RWPE2 (cell line): ENCODE results near the gene TMEM184A.
A peak's percentile ranks its signal among the peaks of the same experiment; 100 is the strongest.

ENCODE experiments used
- ATAC-seq: fragments of 200-7000 bp; cut with Tn5 transposase; 3 replicates; pipeline ENCODE4 v1.9.1; 2021; ENCODE audit warnings: low read depth
- DNase-seq: peaks from one replicate; pipeline ENCODE4 v3.0.0-alpha.2; 2020; ENCODE audit warnings: low spot score
- H3K27ac ChIP-seq: fragments of 450-650 bp; 2 replicates; pipeline ENCODE4 v1.5.1; 2017; ENCODE audit warnings: mild to moderate bottlenecking; ENCODE audit not compliant: poor library complexity, severe bottlenecking
- H3K27me3 ChIP-seq: fragments of 250-450 bp; sonication (Bioruptor Pico); 2 replicates; pipeline ENCODE4 v1.5.1; 2021; ENCODE audit warnings: mild to moderate bottlenecking, moderate library complexity; ENCODE audit not compliant: insufficient read depth, poor library complexity, severe bottlenecking
- H3K36me3 ChIP-seq: fragments of 250-450 bp; sonication (Bioruptor Pico); 2 replicates; pipeline ENCODE4 v1.5.1; 2020; ENCODE audit warnings: low read depth, mild to moderate bottlenecking, moderate library complexity
- H3K4me1 ChIP-seq: fragments of 250-450 bp; sonication (Bioruptor Pico); 2 replicates; pipeline ENCODE4 v1.5.1; 2021; ENCODE audit warnings: mild to moderate bottlenecking, moderate library complexity; ENCODE audit not compliant: insufficient read depth, poor library complexity, severe bottlenecking
- H3K4me3 ChIP-seq: fragments of 250-450 bp; sonication (Bioruptor Pico); 2 replicates; pipeline ENCODE4 v1.5.1; 2021; ENCODE audit warnings: mild to moderate bottlenecking, moderate library complexity; ENCODE audit not compliant: severe bottlenecking
- H3K9me3 ChIP-seq: fragments of 250-450 bp; sonication (Bioruptor Pico); 2 replicates; pipeline ENCODE4 v1.5.1; 2021; ENCODE audit warnings: mild to moderate bottlenecking, moderate library complexity; ENCODE audit not compliant: severe bottlenecking
- CTCF ChIP-seq: fragments of 450-650 bp; IDR thresholded peaks from one replicate; pipeline ENCODE4 v1.5.1; 2017; ENCODE audit warnings: mild to moderate bottlenecking, moderate library complexity; ENCODE audit not compliant: poor library complexity, severe bottlenecking

The TMEM184A gene

DNA sequence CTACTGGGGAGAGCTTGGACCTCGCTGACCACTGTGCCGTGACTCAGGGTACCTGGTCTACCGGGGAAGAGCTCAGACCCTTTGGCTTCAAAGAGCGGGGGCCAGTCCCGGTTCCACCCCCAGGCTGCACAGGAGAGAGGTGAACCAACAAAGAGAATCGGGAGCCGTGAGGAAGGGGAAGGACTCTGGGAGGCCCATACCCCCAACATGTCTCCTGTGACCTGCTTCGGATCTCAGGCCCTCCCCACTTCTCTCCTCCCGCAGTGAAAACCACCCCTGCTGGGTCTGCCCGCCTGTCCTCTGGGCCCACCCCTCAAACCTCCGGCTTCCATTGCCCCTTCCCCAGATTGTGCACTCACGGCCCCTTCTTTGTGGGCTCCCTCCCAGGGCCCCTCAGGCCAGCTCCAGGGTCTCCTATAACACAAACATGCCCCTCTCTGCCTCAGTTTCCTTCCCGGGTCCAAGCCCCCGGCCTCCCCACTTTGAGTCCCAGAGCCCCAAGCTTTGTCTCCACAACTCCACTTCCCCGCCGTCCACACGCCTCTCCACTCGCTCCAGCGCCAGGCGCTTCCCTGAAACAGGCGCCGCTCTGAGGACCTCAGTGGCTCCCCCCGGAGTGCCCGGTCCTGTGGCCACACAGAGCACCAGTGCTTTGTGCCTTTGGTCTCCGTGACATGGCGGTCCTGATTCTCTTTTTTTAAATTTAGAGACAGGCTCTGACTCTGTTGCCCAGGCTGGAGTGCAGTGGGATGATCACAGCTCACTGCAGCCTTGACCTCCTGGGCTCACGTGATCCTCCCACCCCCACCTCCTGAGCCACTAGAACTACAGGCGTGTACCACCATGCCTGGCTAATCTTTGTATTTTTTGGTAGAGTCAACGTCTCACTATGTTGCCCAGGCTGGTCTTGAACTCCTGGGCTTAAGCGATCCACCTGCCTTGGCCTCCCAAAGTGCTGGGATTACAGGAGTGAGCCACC, 44.3 kb downstream of the TMEM184A start:
- H3K9me3 ChIP-seq = no peaks in the 10 kb centered on the region
- no peak for DNase-seq
- H3K36me3 ChIP-seq = no peaks in the 10 kb centered on the region
- H3K4me3 ChIP-seq = no peak overlapping the region
- peaks cover 7% of the 10 kb centered on the region for H3K4me1 ChIP-seq
- H3K27me3 ChIP-seq = no peaks in the 10 kb centered on the region
- no peak overlapping the region for H3K27ac ChIP-seq
- ATAC-seq = no peak
- no peak for TF ChIP-seq CTCF

DNA sequence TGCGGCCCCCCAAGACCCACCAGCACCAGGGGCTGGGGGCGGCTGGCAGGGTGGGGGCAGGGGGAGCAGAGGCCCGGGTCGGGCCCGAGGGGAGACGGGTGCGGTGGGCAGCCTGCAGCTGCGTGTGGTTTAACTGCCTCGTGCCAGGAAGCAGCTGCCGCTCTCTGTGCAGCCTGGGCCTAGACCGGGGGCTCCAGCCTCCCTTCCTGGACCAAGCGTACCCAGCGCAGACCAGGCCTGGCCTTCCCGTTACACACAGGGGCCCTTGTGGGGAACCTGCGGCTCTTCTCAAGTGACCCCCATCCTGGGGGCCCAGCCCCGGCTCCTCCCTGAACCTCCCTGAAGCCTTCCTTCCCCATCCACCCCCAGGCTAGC, 45.2 kb downstream of the TMEM184A start:
- no peak overlapping the region for H3K27ac ChIP-seq
- ATAC-seq (no peak), DNase-seq (peak; percentile 57)
- no peaks in the 10 kb centered on the region for H3K9me3 ChIP-seq
- no peak overlapping the region for H3K4me3 ChIP-seq
- TF ChIP-seq CTCF = no peak
- H3K36me3 ChIP-seq = no peaks in the 10 kb centered on the region
- H3K4me1 ChIP-seq = peaks cover 7% of the 10 kb centered on the region
- no peaks in the 10 kb centered on the region for H3K27me3 ChIP-seq

DNA sequence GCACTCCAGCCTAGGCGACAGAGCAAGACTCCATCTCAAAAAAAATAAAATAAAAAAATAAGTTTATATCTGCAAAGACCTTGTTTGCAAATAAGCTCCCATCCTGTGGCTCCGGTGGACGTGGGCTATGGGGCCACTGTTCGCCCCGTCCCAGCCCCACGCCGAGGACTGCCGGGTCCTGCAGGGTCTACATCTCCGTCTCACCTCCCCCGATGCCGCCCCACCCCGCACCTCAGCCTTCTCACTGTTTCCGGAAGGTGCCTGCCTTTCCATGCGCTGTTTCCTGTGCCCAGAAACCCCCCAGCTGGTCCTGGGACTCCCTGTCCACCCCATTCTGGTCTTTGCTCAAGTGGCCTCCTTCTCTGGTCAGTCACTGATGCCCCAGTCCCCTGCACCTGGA, 46.8 kb downstream of the TMEM184A start:
- no peak for TF ChIP-seq CTCF
- H3K27ac ChIP-seq = no peak overlapping the region

GRCh38 chr7:1508277-1508758, 47.7 kb downstream of the TMEM184A start:
- Histone ChIP-seq H3K36me3 (no peaks in the 10 kb centered on the region; the same call in 1 of the 2 replicates), H3K27ac (no peak overlapping the region), H3K4me1 (peaks cover 4% of the 10 kb centered on the region), H3K4me3 (no peak overlapping the region), H3K9me3 (no peaks in the 10 kb centered on the region), H3K27me3 (no peaks in the 10 kb centered on the region)
- DNase-seq = no peak
- no peak for TF ChIP-seq CTCF
- ATAC-seq = no peak

More for the DNA sequence above, 46.8 kb downstream of the TMEM184A start:
- ATAC-seq = no peak
- Histone ChIP-seq H3K4me3 (no peak overlapping the region), H3K9me3 (no peaks in the 10 kb centered on the region), H3K36me3 (no peaks in the 10 kb centered on the region), H3K4me1 (peaks cover 7% of the 10 kb centered on the region), H3K27me3 (no peaks in the 10 kb centered on the region)
- peak; percentile 64 for DNase-seq
